A673 (cell line): Measurements from ENCODE around the gene SPON2. TPM values are rescaled to one million over a fixed set of nuclear protein-coding genes. Genes with fewer than 3 reads are reported as not detected.

Source experiments
- BruUV-seq: library from RNA; stranded (reverse); fragments of 400-500 nt; replicated peaks from 2 replicates; lab custom pipeline; 2021; lab: Mats Ljungman, UMichigan
- CTCF ChIA-PET: fragments of 300-600 bp; sonication (Branson Sonifier 250); formaldehyde crosslinking; loops from one replicate; lab custom pipeline; 2022; ENCODE audit warnings: antibody characterized with exemption; lab: Charles Lee
- POLR2A ChIA-PET: fragments of 300-600 bp; sonication (Branson Sonifier 250); formaldehyde crosslinking; loops from one replicate; lab custom pipeline; 2022; ENCODE audit warnings: antibody characterized with exemption; ENCODE audit not compliant: low non-redundant PET; lab: Charles Lee
- DNase-seq: peaks from one replicate; pipeline ENCODE4 v3.0.0-alpha.2; 2015; ENCODE audit warnings: low spot score
- H3K27ac ChIP-seq: fragments of 200-600 bp; sonication (generic); 2 replicates; pipeline ENCODE4 v1.5.1; 2016; ENCODE audit warnings: mixed run types, low read depth, mild to moderate bottlenecking, mixed read lengths, antibody characterized with exemption, low read length; ENCODE audit not compliant: poor library complexity, severe bottlenecking
- H3K27me3 ChIP-seq: fragments of 200-600 bp; sonication (generic); replicated peaks from 2 replicates; pipeline ENCODE4 v1.6.1; 2017; ENCODE audit warnings: mixed run types, low read depth, mild to moderate bottlenecking, mixed read lengths, antibody characterized with exemption, low read length; ENCODE audit not compliant: insufficient read depth, poor library complexity
- H3K36me3 ChIP-seq: fragments of 200-600 bp; sonication (generic); 2 replicates; pipeline ENCODE4 v1.6.1; 2016; ENCODE audit warnings: mixed run types, mild to moderate bottlenecking, mixed read lengths, antibody characterized with exemption, low read length; ENCODE audit not compliant: insufficient read depth, poor library complexity, severe bottlenecking
- H3K4me1 ChIP-seq: fragments of 200-600 bp; sonication (generic); 2 replicates; pipeline ENCODE4 v1.6.1; 2017; ENCODE audit warnings: mixed run types, mild to moderate bottlenecking, mixed read lengths, antibody characterized with exemption, low read length; ENCODE audit not compliant: insufficient read depth, poor library complexity, severe bottlenecking
- H3K4me3 ChIP-seq: fragments of 200-600 bp; sonication (generic); 2 replicates; pipeline ENCODE4 v1.5.1; 2016; ENCODE audit warnings: low read depth, mixed run types, mild to moderate bottlenecking, mixed read lengths, low read length; ENCODE audit not compliant: poor library complexity, severe bottlenecking
- H3K9me3 ChIP-seq: fragments of 200-600 bp; sonication (generic); 2 replicates; pipeline ENCODE4 v1.6.1; 2016; ENCODE audit warnings: mixed run types, low read depth, mild to moderate bottlenecking, mixed read lengths, antibody characterized with exemption, low read length; ENCODE audit not compliant: poor library complexity, severe bottlenecking
- EZH2 ChIP-seq: fragments of 200-600 bp; sonication (generic); IDR thresholded peaks from 2 replicates; pipeline ENCODE4 v1.6.1; 2017; ENCODE audit warnings: borderline replicate concordance, low read depth, mild to moderate bottlenecking, mixed read lengths, antibody characterized with exemption, low read length; ENCODE audit not compliant: poor library complexity, severe bottlenecking
- intact Hi-C: fragments of 100-400 bp; cut with micrococcal nuclease; formaldehyde crosslinking; loops from one replicate; pipeline ENCODE4 v1.10.0; 2022; ENCODE audit not compliant: unreplicated experiment
- total RNA-seq: library from RNA; stranded (reverse); gene quantifications from 2 replicates; pipeline ENCODE4 v1.2.3, GENCODE V29; 2021
- TF ChIP-seq, protein P1 (sequence below): fragments of 300-800, 200-600 bp; sonication (generic); conservative IDR thresholded peaks from 2 replicates; pipeline ENCODE4 v1.5.1; 2017; ENCODE audit warnings: low read depth, mild to moderate bottlenecking, antibody characterized with exemption, low read length, moderate library complexity, mixed read lengths

The SPON2 gene
- total RNA-seq, 1 experiment from 2014 or later = 2.3 TPM

DNA sequence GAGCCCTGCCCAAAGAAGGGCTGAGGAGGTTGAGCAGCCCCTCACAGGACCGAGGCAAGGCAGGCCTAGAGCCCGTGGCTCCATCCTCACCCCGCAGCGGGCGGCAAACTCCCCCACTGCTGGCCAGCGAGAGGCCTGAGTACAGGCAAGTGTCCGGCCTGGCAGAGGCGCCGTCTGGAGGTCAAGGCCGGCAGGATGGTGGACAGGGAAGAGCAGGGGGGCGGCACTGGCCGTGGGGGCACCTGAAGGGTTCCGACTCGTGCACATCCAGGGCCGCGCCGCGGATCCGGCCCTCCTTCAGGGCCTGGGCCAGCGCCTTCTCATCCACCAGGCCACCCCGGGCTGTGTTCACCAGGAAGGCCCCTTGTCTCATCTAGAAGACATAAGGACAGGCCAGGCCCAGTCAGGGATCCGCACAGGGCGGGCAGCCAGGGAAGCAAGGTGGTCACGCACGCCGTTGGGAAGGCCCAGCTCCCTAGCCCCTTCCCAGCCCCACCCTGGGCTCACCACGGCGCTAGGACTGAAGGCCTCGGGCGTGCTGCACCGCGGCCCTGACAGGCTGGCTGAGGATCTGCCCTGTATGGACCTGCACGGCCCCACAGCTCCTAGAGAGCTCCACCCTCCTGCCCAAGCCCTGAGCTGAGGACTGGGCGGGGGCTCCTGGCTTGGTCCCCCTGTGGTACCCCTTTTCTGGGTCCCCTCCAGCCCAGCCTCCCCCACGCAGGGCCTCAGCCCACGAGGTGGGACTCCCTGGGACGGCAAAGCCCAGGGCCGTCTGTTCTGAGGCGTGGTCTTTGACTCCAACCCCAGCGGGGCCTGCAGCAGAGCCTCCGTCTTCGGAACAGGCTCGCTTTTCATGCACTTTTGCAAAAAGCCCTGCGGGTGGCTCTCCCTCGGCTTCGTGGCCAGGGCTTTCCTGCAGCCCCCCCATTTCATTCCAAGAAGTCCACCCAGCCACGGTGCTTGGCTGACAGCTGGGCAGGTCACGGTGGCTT is 42.0 kb upstream of the SPON2 start:
- no peak for TF ChIP-seq EZH2
- TF ChIP-seq, protein P1, sequence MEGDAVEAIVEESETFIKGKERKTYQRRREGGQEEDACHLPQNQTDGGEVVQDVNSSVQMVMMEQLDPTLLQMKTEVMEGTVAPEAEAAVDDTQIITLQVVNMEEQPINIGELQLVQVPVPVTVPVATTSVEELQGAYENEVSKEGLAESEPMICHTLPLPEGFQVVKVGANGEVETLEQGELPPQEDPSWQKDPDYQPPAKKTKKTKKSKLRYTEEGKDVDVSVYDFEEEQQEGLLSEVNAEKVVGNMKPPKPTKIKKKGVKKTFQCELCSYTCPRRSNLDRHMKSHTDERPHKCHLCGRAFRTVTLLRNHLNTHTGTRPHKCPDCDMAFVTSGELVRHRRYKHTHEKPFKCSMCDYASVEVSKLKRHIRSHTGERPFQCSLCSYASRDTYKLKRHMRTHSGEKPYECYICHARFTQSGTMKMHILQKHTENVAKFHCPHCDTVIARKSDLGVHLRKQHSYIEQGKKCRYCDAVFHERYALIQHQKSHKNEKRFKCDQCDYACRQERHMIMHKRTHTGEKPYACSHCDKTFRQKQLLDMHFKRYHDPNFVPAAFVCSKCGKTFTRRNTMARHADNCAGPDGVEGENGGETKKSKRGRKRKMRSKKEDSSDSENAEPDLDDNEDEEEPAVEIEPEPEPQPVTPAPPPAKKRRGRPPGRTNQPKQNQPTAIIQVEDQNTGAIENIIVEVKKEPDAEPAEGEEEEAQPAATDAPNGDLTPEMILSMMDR = no peak
- Histone ChIP-seq H3K27me3 (no peaks in the 10 kb centered on the region), H3K36me3 (peaks cover 66% of the 10 kb centered on the region), H3K9me3 (no peaks in the 10 kb centered on the region), H3K27ac (no peak overlapping the region), H3K4me3 (no peak overlapping the region), H3K4me1 (no peaks in the 10 kb centered on the region)
- no peak for DNase-seq
- intact Hi-C loops = no loop called here
- CTCF ChIA-PET = no interaction called here
- no TSS peak for BruUV-seq
- POLR2A ChIA-PET = no interaction called here

DNA sequence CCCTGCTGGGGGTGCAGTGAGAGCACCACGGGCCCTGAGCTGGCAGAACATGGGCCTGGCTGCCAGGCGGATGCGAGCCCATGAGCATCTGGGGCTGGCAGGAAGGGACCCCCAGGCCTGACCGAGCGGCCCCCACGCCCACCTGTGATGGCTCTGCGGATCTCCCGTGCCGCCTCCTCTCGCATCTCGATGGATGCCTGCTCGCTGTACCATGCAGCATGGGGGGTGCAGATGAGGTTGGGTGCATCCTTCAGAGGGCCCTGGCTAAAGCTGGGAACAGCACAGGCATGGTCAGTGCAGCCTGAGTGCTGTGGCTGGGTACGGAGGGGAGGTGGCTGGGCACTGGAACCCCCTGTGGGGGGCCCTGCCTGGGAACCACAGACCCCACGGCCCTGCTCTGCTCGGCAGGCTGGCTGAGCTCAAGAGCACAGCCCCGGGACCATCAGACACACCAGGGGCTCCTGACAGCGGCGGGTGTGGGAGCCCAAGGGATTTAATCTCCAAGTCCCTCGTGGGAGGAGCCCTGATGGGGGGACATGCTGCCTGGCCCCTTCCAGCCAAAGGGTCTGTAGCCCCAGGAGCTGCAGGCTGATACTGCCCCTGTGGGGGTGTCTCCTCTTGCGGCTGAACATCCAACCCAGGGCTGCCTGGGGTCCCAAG is 41.1 kb upstream of the SPON2 start:
- Histone ChIP-seq H3K36me3 (peaks cover 62% of the 10 kb centered on the region), H3K9me3 (no peaks in the 10 kb centered on the region), H3K4me1 (no peaks in the 10 kb centered on the region), H3K27me3 (no peaks in the 10 kb centered on the region), H3K27ac (no peak overlapping the region), H3K4me3 (no peak overlapping the region)
- intact Hi-C loops = no loop called here
- CTCF ChIA-PET = no interaction called here
- no TSS peak for BruUV-seq
- TF ChIP-seq, protein P1 = no peak
- TF ChIP-seq EZH2 = no peak
- POLR2A ChIA-PET = no interaction called here
- DNase-seq = no peak

DNA sequence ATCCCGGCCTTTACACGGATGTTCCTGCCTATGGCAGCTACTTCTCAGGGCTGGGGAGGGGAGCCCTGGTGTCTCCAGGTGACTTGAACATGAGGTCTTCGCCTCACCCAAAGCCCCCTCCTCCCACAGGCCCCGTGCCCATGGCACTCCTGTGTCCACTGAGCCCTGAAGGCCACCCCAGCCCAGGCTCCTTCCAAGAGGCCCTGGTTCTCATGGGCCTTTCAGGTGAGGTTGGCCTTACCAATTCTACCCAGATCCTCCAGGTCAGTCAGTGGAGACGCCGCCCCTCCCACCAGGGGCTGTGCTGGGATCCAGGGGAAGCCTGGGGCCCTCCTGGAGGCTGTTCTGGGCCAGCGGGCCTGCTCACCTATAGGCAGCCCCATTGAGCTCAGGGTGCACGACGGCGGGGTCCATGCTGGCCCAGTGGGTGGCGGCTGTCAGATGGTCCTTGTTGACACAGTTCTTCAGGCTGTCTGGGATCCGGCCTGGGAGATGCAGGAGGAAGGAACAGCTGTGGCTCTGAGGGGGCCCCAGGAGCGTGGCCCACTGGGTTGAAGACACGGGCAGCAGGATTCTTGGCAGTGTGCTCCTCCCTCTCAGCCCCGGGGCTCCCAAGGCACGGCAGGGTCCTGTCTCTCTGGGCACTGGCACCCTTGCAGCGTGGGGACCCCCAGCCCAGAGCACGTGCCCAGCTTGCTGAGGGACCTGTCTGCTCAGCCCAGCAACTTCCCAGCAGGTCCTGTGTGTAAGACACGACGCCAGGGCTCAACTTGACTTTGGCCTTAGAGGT is 40.4 kb upstream of the SPON2 start:
- TF ChIP-seq EZH2 = no peak
- TF ChIP-seq, protein P1 = no peak
- no peak for DNase-seq
- BruUV-seq = no TSS peak
- no peaks in the 10 kb centered on the region for H3K27me3 ChIP-seq
- ChIA-PET CTCF (no interaction called here), POLR2A (no interaction called here)
- no peaks in the 10 kb centered on the region for H3K9me3 ChIP-seq
- intact Hi-C loops = no loop called here
- peaks cover 58% of the 10 kb centered on the region for H3K36me3 ChIP-seq
- no peaks in the 10 kb centered on the region for H3K4me1 ChIP-seq
- no peak overlapping the region for H3K4me3 ChIP-seq
- H3K27ac ChIP-seq = no peak overlapping the region
